GM21423 (cell line): Measurements from ENCODE around the gene MED13.
"Not testable (repeated sequence)": the region's sequence is repeated elsewhere in the genome, so short reads cannot be mapped to it uniquely, and the experiment has no call there.

ENCODE experiments used
- ATAC-seq: cut with Tn5 transposase; IDR thresholded peaks from one replicate; pipeline ENCODE4 v1.9.1; 2021; ENCODE audit warnings: mild to moderate bottlenecking, moderate library complexity; ENCODE audit not compliant: unreplicated experiment

MED13 gene

DNA sequence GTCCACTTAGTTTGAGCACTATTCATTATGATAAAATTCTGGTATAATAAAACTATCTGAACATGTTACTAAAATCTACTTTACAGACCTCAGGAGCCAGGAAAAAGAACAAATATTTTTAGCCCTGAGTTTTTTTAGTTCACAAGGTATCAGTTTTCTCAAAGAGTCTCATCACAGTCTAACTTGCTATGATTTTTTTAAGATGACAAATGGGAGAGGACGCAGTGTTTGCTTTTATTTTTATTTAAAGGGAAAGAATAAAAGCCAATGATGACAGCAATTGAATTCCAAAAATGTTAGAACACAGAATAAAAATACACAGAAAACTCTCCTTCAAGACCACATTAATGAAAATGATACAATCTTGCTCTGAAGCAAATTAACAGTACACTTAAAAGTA is 7.4 kb downstream of the MED13 start:
- ATAC-seq, result no peak

GRCh38 chr17:62052765-62053338 is 12.2 kb downstream of the MED13 start:
- ATAC-seq, result no peak

DNA sequence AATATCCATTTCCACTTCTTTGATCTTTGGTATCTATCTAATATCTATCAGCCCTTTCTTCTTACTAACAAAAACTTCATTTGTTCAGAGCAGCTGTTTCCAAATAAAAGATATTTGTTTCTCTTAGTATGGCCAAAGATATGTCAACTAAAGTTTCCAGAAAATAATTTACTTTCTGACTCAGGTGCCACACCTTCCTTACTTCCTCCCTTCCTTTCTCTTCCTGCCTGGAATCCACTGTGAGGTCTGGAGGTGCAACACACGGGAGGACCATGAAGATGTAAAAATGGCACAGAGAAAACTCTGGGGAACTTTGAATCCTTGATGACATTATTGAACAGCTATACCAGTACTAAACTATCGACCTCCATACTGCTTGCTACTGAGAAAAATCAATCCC is 14.0 kb downstream of the MED13 start:
- no peak for ATAC-seq

DNA sequence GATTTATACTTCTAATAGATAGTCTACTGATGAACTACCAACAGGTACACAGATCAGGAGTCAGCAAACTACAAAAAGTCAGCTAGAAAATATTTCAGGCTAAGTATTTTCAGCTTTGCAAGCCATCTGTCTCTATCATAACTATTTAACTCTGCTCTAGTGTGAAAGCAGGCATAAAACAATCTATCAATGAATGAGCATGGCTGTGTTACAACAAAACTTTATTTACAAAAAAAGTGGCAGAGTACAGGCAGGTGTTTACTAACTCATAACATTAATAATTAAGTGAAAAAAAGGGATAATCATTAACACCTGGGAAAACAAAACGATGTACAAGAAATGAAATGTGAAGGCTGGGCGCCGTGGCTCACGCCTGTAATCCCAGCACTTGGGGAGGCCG is 15.8 kb downstream of the MED13 start:
- ATAC-seq, result no peak

GRCh38 chr17:62048262-62048661 is 16.8 kb downstream of the MED13 start:
- no peak for ATAC-seq

DNA sequence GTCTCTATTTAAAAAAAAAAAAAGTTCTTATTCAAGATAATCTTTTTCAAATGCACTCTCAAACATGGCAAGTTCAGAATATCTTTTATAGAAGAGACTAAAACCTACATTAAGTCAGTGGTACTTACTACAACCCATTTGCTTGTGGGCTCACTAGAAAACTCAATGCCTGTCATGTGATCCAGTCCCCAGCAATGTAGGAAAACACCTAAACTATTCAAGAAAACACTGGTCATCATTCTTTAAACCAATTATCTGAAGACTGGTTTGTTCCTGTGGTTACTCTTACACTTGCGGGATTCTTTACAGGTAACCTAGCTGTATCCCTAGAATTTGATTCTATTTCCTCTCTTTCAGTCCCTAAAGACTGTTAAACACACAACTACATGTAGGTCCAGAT is 19.6 kb downstream of the MED13 start:
- no peak for ATAC-seq

DNA sequence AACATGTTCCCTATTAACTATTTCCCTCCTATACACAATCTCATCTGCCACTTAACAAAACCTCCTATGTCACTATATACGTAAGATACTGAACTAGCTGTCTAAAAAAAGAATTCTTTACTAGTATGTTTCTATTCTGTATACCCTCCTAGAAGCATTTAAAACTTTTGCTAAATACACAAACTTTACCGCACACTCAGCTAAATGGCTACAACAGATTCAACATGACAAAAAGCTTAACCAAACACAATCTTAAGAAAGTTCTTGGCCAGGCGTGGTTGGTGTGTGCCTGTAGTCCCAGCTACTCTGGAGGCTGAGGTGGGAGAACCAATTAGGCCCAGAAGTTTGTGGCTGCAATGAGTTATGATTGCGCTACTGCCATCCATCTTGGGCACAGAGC is 20.0 kb downstream of the MED13 start:
- ATAC-seq, result no peak

DNA sequence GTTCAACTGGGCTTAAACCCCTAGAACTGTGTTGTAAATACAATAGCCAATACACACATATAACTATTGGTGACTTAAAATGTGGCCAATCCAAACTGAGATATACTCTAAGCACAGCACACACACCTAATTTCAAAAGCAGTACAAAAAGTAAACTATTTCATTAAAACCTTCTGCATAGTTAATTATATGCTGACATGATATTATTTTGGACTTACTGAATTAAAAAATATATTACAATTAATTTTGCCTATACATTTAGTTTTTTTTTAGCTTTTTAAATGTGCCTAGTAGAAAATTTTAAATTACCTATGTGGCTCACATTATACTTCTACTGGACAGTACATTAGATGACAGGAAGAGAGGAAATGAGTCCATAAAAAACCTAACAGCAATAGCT is 21.5 kb downstream of the MED13 start:
- ATAC-seq, result no peak

DNA sequence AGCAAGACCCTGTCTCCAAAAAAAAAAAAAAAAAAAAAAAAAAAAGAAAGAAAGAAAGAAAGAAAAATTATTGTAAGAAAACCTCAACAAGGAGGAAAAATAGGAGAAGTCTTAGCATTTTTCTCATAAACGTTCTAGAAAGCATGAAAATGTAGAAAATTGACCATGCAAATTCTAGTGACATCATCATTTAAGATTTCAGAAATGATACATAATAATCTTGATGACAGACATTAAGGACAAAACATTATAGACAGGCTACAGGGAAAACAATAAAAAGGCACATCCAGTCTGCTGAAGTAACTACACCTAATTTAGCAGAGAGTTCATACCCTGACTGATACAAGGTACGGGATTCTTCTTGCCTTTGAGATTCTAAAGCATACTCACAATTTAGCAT is 21.9 kb downstream of the MED13 start:
- ATAC-seq, result no peak

DNA sequence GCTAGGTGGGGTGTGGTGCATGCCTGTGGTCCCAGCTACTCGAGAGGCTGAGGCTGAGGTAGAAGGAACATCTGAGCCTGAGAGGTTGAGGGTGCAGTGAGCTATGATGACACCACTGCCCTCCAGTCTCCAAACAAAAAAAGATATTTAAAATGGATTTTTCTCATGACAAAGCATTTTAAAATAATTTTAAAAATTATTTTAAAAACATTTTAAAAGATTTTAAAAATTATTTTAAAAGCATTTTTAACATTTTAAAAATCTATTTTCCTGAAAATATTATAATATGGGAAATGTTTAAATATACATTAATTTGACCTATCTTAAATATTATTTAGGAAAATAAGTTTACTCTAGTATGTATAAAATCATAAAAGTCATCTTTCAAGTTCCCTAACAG is 26.8 kb downstream of the MED13 start:
- no peak for ATAC-seq

DNA sequence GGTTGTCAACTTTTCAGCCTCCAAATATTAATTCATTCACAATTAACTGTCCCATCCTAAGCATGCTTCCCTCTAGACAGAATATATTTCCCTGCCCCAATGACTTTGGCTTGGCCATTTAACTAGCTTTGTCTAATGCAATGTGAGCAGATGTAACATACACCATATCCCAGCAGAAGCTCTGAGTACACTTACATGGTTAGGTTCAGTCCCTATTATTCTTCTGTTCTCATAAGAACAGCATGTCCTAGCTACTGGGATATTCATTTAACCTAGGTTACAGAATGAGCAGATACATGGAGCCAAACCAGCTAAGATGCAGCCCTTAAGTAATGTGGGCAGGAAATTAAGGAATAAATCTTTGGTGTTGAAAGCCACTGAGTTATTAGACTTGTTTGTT is 31.8 kb downstream of the MED13 start:
- no peak for ATAC-seq

- ATAC-seq, result no peak
Observed at GRCh38 chr17:62032480-62032879, 32.6 kb downstream of the MED13 start.

DNA sequence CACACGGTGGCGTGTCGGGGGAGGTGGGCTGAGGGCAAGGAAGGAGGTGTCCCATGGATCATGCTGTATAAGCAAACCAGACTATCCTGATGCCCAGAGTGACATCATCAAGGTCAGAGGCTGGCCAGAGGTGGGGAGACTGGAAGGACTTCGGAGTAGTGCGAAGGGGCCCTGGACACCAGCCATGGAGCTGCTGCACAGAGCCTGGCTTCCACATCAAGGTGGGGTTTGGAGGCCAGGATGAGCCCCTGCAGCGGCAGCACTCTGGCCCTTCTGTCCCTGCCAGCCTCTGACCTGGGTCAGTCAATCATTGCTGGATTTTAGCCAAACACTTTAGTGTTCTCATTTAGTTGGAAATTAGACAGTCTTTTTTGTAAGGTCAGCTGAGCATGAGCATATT is 34.8 kb downstream of the MED13 start:
- ATAC-seq, result no peak

- ATAC-seq, result no peak
Observed at GRCh38 chr17:62024866-62025265, 40.2 kb downstream of the MED13 start.

DNA sequence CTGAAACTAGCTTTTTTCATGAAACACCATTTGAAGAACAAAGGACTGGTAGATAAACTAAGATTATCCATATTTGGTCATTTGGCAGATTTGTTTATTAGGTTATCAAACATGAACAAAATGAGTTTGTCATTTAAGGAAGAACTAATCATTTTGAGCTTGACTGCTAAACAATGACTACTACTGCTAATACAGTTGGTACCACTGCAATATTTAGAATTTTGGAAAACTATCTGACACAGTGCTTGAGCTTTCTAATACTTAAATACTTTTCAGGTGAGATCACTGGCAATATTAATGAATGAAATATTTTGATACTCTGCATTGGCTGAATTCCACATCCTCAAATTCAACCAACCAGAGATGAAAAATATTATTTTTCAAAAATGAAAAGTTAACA is 47.2 kb downstream of the MED13 start:
- no peak for ATAC-seq

GRCh38 chr17:62017496-62017895 is 47.6 kb downstream of the MED13 start:
- no peak for ATAC-seq

GRCh38 chr17:62014526-62014925 is 50.6 kb downstream of the MED13 start:
- ATAC-seq, result no peak

DNA sequence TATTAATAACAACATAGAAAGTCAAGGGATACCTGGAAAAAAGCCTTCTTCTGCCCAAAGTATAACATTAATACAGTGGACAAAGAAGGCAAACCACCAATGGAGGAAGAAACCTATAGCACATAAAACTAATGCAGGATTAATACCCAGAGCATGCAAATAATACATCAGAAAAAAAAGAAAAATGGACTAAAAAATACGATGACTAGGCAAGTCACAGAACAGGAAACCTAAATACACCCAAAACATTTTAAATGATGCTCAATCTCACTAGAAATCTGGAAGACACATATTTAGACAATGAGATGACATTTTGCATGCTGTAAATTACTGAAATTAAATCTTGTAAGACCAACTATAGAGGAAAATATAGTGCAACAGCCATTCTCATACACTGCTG is 55.9 kb downstream of the MED13 start:
- ATAC-seq, result no peak

DNA sequence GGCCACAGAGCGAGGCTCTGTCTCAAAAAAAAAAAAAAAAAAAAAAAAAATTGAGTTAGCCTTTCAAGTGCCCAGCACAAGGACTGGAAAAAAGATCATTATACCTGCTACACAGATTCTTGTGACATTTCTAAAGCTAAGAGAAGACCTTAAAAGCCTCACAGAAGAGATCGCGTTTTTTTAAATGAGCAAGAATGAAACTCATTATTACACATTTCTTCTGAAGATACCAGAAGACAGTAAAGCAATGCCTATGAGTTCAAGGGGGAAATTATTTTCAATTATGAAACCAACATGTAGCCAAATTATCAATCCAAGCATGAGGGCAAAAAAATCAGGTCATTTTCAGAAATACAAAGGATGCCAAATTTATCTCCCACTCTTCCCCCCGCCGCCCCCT is 56.8 kb downstream of the MED13 start:
- ATAC-seq, result no peak

DNA sequence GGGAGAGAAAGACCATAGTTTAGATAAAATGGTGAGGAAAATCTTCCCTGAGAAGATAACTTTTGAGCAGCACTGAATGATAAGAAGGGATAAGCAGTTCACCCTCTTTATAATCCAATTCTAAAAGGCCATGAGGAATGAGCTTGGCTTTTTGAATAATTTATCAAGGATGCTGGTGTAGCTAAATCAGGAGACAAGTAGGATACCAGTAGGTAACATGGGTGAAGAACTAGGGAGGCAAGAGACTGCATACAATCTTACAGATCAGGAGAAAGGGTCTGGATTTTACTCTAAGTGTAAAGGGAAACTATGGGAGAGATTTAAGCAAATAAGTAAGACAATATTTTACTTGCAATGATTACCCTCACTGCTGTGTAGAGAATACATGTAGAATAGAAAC is 60.7 kb downstream of the MED13 start:
- no peak for ATAC-seq

- ATAC-seq, result not testable (repeated sequence)
Observed at GRCh38 chr17:62003141-62003540, 61.9 kb downstream of the MED13 start.

- no peak for ATAC-seq
Observed at GRCh38 chr17:62001105-62001504, 64.0 kb downstream of the MED13 start.

- no peak for ATAC-seq
Observed at GRCh38 chr17:62000186-62000585, 64.9 kb downstream of the MED13 start.

DNA sequence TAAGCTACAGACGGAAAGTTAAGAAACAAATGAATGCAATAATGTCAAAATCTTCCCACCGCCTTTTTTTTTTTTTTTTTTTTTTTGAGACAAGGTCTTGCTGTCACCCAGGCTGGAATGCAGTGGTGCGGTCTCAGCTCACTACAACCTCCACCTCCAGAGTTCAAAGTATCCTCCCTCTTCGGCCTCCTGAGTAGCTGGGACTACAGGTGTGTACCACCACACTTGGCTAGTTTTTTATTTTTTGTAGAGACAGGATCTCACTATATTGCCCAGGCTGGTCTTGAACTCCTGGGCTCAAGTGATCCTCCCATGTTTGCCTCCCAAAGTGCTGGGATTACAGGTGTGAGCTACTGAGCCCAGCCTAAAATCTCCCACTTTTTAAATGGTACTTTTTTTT is 66.5 kb downstream of the MED13 start:
- ATAC-seq, result not testable (repeated sequence)
